A549 treated with GW870086 at 1 μM for 4 hours (cell line): Measurements from ENCODE around the gene FAM76B. TPM values are rescaled to one million over a fixed set of nuclear protein-coding genes. Genes with fewer than 3 reads are reported as not detected.

Experiments
- total RNA-seq: library from RNA; stranded (reverse); fragments of 200-300 nt; extraction: Qiagen RNA extraction; gene quantifications from 5 replicates; pipeline ENCODE4 v1.2.3, GENCODE V29; 2022; ENCODE audit warnings: low read depth

FAM76B gene
- 7.3 to 9.4 TPM (median 8.0 TPM) in 5 replicates for total RNA-seq

GRCh38 chr11:95789506-95790122 lies at the start of gene FAM76B:
Gene FAM76B (minus strand): TSS chr11:95789782. CDS start chr11:95789478, 304 bp downstream.

DNA sequence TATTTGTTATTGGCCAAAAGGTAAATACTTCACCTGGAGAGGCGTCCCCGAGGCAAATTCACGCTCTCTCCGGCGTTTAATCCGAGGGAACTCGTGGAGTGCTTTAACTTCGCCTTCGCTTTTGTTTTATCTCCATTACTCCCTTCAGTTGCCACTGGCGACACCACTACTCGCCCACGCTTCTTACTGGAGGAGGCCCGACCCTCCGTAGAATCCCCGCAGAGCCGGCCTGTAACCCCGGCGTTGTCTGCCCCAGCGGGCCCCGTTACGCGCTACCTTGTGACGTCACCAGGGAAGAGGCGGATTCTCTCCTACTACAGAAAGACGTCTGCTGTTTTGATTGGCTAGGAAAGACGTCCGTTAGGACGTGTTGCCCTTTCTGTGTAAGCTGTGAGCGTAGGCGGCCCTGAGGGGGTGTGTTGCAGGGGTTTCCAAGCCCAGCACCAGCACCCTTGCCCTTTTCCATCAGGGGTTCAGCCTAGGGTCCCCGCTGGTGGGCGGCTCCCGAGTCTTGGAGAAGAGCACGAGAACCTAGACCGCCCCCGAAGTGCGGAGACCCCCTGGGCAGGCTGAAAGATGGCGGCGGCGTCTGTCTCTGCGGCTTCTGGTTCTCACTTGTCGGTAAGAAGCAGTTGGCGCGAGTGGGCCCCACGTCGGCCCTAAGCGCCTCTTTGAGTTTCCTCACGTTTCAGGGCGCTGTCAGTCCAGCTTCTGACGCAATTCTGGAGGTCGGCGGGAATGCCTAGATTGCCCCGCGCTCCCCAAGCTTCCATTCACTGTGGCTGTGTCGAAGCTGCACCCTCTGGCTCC lies 746 bp upstream of the FAM76B start, which contains the start of gene CEP57:
Gene CEP57 (plus strand): TSS at position 376 of the 810 bp plus-strand sequence. CDS start 201 bp downstream, at position 577.

Other genes starting within 250 kb of the FAM76B start
- 13.2 to 16.3 TPM (median 14.6 TPM) in 5 replicates for gene CEP57, start 716 bp upstream of the FAM76B start, total RNA-seq
- gene MTMR2, start 134.3 kb upstream of the FAM76B start, total RNA-seq = 19.4 to 24.2 TPM (median 23.1 TPM) in 5 replicates